Breast epithelium (tissue), 3 donors: ENCODE measurements around the gene TFAM.

Experiments
- POLR2A ChIP-seq: fragments of 450-650 bp; IDR thresholded peaks from one replicate; pipeline ENCODE4 v1.6.1; 2016; ENCODE audit warnings: antibody characterized with exemption, mild to moderate bottlenecking, moderate library complexity
- POLR2AphosphoS5 ChIP-seq, 3 donors: sonication (generic); formaldehyde crosslinking; IDR thresholded peaks; one replicate each; pipeline ENCODE4 v1.6.1; 2017; ENCODE audit warnings: antibody characterized with exemption in 3 of 3

DNA sequence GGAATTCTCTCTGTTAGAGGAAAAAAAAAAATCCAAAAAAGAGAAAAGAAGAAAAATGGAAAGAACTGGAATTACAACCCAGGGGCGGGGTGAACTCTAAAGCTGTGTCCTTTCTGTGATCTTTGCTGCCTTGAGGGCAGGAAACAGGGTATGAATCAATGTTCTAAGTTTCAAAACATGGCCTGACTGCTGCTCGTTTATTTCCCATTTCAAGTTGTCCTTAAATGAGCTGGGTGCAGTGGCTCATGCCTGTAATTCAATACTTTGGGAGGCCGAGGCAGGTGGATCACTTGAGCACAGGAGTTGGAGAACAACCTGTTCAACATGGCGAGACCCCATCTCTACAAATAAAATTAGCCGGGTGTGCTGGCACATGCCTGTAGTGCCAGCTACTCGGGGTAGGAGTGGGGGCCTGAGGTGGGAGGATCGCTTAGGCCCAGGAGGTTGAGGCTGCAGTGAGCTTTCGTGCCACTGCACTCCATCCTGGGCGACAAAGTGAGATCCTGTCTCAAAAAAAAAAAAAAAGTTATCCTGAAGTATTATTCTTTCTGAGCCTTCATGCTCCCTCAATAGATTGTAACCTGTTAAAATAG is 24.7 kb upstream of the TFAM start:
- no peak for TF ChIP-seq POLR2A
- no peak for TF ChIP-seq POLR2AphosphoS5 (IDR thresholded peaks at IDR 0.05)
